ENCODE results near the gene WDR70.
A peak's percentile ranks its signal among the peaks of the same experiment; 100 is the strongest.
"Not testable (repeated sequence)": the region's sequence is repeated elsewhere in the genome, so short reads cannot be mapped to it uniquely, and the experiment has no call there.

WDR70 gene

GRCh38 chr5:37454402-37455055, 75.4 kb downstream of the WDR70 start:
- DNase-seq (ENCODE audit: low read depth), result peak; percentile 3

DNA sequence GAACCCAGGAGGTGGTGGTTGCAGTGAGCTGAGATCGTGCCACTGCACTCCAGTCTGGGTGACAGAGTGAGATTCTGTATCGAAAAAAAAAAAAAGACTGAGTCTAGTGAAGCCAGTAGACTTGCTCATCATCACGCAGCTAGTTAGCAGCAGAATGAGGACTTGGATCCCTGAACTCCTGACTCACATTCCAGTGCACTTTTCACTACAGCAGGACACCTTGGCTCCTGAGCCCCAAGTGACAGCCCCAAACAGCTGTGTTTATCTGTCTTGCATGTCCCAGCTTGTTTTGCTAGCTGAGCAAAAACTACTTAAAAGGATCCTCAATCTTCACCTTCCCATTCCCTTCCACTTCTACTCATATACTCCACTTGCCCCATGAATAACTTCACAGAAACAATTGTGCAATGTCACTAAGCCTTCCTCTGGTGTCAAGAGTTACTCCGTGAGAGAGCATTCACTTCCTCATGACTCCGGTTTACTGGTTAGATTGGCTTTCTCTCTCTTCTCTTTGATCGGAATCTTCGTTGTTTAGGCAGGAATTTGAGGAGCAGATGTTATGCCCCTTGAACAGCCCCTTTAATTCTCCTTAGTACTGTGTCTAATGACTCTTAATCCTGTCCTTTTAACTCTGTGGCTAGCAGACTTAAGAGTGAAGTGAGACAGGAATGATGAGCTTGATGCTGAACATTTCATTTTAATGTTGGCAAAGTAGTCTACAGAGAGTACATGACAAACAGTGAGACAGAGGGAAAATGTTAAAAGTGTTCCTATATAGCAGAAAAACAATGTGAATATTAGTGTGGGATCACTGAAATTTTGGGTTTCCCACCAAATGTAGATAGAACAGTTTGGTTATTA, 84.3 kb downstream of the WDR70 start:
- DNase-seq (ENCODE audit: low read depth), result not testable (repeated sequence)

- DNase-seq (ENCODE audit: low read depth), result peak; percentile 3
Measured at GRCh38 chr5:37464581-37464980, 85.5 kb downstream of the WDR70 start.

DNA sequence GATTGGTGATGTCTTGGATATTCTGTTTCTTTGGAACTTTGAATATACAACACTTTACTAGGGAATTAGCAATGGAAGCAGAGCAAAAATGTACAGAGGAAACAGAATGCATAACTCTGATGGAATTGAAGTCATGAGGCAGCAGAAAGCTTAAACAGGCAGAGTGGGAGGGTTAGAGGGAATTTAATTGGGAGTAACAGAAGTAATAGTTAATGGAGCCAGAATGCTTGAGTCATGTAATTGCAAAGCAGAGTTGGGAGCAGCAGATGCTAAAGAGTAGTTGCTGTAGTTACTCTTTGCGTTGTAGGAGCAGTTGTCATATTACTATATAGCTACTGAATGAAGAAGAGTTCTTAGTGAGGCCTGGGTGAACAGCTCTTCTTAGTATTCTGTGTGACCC, 90.3 kb downstream of the WDR70 start:
- DNase-seq (ENCODE audit: low read depth), result peak; percentile 19

DNA sequence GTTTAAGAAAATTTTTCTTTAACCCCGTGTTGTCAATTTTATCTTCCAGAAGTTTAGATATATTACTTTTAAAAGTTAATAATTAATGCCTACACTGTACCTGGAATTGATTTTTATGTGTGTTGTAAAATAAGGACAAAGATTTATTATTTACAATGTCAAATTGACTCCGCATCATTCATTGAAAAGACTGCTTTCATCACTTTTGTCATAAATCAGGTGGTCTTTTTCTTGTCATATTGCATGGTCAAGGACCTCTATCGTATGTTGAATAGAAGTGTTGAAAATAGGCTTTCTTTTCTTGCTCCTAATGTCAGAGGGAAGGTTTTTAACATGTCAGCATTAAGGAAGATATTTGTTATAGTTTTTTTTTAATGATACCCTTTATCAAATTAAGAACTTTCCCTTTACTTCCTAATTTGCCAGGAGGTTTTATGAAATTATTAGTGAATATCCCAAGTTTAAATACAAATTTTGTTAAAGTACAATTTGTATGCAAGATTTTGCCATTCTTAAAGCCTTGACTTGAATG, 92.6 kb downstream of the WDR70 start:
- DNase-seq (ENCODE audit: low read depth), result no peak

- no peak for DNase-seq (ENCODE audit: low read depth)
Measured at GRCh38 chr5:37477426-37477825, 98.3 kb downstream of the WDR70 start.

DNA sequence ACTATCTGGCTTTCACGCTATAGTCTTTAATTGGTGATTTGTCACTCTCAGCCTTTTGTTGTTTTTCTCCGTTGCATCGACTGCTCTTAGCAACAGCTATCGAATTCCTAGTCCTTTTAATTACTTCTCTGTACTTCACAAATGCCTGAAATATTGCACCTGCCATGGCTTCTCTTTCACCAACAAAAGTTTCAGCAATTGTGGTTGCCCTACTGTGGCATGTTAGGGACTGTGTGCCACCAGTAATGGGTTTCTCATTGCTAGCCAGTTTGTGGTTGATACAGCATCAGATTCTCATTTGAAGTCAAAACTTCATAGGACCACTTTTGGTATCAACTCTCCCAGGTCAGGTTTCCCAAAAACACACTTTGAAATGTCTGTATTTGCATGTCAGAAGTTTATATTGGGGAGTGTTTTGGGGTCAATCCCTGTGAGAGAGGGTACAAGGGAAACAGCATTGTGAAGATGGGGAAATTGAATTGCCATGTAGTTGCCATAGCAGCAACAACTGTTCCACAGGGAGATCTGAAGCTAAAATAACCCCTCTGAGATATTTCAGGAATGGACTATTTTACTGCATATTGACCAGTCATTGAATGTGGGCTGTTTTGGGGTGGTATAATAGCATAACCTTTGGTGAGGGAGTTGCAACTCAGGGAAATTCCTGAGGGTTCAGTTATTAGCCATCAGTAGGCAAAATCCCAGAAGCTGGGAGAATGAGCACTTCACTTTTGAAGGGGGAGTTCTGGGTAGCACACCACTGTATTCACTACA, 99.2 kb downstream of the WDR70 start:
- no peak for DNase-seq (ENCODE audit: low read depth)

GRCh38 chr5:37481395-37481794, 102.3 kb downstream of the WDR70 start:
- DNase-seq (ENCODE audit: low read depth), result not testable (repeated sequence)

- DNase-seq (ENCODE audit: low read depth), result no peak
Measured at GRCh38 chr5:37490120-37490810, 111.1 kb downstream of the WDR70 start.

- no peak for DNase-seq (ENCODE audit: low read depth)
Measured at GRCh38 chr5:37490931-37491330, 111.8 kb downstream of the WDR70 start.

- no peak for DNase-seq (ENCODE audit: low read depth)
Measured at GRCh38 chr5:37492778-37493555, 113.8 kb downstream of the WDR70 start.

DNA sequence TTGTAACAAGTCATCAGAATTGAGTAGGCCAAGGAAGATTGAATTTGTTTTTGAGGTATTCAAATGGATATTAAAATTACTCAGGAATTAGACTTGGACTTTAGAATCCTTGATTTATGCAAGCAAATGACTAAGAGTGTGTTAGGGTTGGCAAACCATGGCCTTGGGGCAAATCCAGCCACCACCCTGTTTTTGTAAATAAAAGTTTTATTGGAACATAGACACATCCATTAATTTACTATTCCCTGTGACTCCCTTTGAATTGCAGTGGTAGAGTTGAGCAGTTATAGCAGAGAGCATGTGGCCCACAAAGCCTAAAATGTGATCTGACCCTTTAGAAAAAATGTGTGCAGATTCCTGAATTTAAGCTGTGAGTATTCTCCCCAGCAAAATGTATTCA, 115.6 kb downstream of the WDR70 start:
- peak; percentile 25 for DNase-seq (ENCODE audit: low read depth)

DNA sequence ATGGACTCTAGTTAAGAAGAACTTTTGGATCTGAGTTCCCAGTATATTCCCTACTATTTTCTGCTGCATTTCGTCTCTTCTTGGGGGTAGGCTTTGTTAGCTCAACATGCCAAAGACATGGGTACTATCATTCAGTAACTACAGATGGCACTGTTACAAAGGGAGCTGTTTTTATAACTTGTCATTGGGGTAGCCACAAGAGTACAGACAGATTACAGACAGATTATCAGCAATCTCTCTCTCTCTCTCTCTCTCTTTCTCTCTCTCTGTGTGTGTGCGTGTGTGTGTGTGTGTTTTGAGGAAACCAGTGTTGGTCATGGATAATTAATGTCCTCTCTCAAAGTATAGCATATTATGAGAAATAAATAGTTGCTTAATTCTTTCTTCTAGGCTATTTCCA, 116.1 kb downstream of the WDR70 start:
- no peak for DNase-seq (ENCODE audit: low read depth)

DNA sequence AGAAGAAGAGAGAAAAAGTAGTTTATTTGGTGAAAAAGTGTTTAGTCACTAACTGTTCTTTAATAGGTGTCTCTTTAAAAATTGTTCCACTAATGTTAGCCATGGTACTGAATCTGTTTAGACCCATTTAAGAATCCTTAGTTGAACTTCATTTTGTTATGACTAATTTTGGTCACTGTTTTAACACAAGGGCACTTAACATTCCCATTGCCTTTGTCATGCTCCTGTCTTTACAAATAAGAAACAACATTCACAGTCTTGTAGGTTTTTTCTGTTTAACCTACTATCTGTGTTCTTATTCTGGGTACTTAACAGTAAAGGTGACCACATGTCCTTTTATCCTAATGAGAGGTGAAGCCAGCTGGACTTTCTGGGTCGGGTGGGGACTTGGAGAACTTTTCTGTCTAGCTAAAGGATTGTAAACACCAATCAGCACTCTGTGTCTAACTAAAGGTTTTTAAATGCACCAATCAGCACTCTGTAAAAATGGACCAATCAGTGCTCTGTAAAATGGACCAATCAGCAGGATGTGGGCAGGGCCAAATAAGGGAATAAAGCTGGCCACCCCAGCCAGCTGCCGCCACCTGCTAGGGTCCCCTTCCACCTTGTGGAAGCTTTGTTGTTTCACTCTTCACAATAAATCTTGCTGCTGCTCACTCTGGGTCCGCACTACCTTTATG, 116.7 kb downstream of the WDR70 start:
- DNase-seq (ENCODE audit: low read depth), result peak; percentile 46

DNA sequence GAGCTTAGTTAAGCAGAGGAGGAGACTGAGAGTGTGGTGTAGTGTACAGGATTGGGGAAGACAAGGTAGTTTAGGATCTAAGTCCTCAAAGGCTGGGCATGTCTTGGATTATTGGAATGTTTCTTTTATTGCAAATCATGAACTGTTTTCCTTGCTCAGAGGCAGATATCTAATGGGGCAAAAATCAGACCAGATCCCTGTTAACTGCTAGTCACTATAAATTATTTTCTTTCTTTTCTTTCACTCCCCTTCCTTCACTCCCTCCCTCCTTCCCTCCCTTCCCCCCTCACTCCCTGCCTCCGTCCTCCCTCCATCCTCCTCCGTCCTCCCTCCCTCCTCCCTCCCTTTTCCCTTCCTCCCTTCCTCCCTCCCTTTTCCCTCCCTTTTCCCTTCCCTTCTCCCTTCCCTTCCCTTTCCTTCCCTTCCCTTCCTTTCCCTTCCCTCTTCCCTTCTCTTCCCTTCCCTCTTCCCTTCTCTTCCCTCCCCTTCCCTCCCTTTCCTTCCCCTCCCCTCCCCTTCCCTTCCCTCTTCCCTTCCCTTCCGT, 117.9 kb downstream of the WDR70 start:
- no peak for DNase-seq (ENCODE audit: low read depth)

DNA sequence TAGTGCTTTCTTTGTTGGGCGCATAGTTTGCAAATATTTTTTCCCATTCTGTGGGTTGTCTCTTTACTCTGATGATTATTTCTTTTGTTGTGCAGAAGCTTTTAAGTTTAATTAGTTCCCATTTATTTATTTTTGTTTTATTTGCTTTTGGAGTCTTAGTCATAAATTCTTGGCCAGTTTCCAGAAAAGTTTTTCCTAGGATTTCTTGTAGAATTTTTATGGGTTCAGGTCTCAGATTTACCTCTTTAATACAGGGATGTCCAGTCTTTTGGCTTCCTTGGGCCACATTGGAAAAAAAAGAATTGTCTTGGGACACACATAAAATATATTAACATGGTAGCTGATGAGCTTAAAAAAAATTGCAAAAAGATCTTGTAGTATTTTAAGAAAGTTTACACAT, 122.0 kb downstream of the WDR70 start:
- DNase-seq (ENCODE audit: low read depth), result no peak

DNA sequence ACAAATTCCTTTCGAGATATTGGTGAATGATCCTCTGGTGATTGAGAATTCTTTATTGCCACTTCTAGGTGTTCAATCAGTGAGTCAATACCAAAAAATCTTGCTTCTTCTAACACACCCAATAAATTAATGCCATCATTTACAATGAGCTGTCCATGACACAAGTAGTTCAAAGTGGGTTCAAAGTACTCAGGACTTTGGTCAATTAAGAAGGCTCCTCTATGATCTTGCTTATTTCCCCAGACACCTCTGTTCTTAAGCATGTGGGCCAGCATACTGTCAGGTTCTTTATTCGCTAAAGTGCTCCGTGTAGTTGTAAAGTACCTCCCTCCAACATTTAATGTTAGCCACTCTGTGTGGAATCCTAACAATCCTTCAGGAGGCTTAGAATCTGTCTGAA, 127.1 kb downstream of the WDR70 start:
- no peak for DNase-seq (ENCODE audit: low read depth)

DNA sequence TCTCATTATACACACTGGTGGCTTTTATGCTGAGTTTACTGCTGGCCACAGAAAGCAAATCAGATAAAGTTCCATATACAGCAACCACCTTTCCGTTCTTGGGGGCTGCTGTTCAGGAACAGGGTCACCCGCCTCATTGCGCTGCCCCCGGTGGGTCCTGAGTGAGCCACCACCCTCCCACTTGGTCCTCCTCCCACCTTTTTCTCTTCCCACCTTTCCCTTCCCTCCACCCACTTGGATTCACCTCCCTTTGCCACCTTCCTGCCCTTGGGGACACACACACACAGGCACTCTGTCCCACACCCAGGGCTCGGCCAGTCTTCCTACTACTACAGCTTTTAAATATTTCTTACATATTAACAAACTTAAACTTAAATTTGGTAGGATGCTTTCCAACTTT, 127.6 kb downstream of the WDR70 start:
- DNase-seq (ENCODE audit: low read depth), result no peak

GRCh38 chr5:37511646-37512045, 132.5 kb downstream of the WDR70 start:
- no peak for DNase-seq (ENCODE audit: low read depth)

GRCh38 chr5:37514946-37515345, 135.8 kb downstream of the WDR70 start:
- DNase-seq (ENCODE audit: low read depth), result no peak

All from GM04504 (cell line).